ENCODE results near the gene AP2M1. TPM values are rescaled to one million over a fixed set of nuclear protein-coding genes. Genes with fewer than 3 reads are reported as not detected.
A peak's percentile ranks its signal among the peaks of the same experiment; 100 is the strongest.

The AP2M1 gene
- total RNA-seq, 4 donors from 2014 or later: 110 to 132 (median 117) TPM

DNA sequence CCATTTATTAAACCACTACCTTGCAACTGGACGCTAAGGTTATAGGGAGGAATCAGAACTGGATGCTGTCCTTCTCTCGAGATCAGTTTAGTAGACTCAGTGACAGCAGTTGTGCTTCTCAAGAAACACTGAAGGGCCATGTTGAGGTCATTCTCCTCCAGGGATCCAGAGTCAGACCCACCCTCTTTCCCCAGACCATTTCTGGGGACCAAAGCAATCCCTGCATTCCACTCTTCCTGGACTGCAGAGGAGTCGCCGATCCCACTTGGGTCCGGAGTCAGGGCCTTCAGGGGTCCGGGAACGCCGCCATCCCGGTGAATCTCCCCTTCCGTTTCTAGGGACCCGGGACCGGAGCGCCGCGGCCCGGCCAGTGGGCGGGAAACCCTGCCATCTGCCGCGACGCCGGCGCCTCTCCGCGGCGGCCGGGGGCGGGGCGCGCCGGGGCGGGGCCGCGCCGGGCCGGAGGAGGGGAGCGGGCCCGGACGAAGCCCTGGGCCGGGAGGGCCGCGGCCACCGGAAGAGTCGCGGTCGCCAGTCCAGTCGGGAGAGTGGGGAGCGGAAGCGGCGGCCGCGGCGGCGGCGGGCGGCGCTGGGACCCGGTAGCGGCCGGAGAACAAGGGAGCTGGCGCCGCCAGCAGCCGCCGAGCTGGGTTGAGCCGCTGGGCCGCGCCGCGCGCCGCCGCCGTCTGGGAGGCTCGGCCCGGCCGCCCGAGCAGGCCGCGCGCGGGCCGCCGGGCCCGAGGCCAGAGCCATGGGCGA is 19.6 kb upstream of the AP2M1 start, which contains the start of gene DVL3:
Gene DVL3, plus strand, starts transcription at position 493 of the 759 bp plus-strand sequence. Its CDS starts 259 bp downstream, at position 752.
- Histone ChIP-seq H3K36me3 (no peaks in the 10 kb centered on the region), H3K27me3 (no peaks in the 10 kb centered on the region), H3K27ac (peak within 1 kb of the TSS; percentile 89 to 97 (median 94)), H3K9me3 (no peaks in the 10 kb centered on the region), H3K4me3 (peak within 1 kb of the TSS; percentile 83 to 99 (median 94)), H3K4me1 (peaks cover 42 to 53% of the 10 kb centered on the region in 2 donors)
- in situ Hi-C loops (cut with MboI; ENCODE audit: low sequenced_read_pairs in 4 of 4) (no loop called here), intact Hi-C loops (cut with DNase I; ENCODE audit: low total_unique reads) (loop anchor here (1.0 to 5.0 kb wide), 5 partner anchors 20 to 518 kb away; partner anchors contain the start of genes ALG3, AP2M1, EEF1AKMT4 and KLHL24)
- TF ChIP-seq CTCF (IDR thresholded peaks at IDR 0.05 in 4 of 5, conservative IDR thresholded peaks at IDR 0.05 in 1 of 5) (no peak), POLR2A (IDR thresholded peaks at IDR 0.05) (peak; percentile 52 to 78)
- ATAC-seq (peak; percentile 84 to 90), DNase-seq (peak; percentile 51 to 71)

- peaks cover 50 to 61% of the 10 kb centered on the region in 2 donors for H3K4me1 ChIP-seq
- ATAC-seq (peak; percentile 41 to 53), DNase-seq (no peak)
- in situ Hi-C loops (cut with MboI; ENCODE audit: low sequenced_read_pairs in 4 of 4): no loop called here
- no peaks in the 10 kb centered on the region for H3K36me3 ChIP-seq
- peak overlapping the region; percentile 89 to 97 (median 94) for H3K27ac ChIP-seq
- no peaks in the 10 kb centered on the region for H3K9me3 ChIP-seq
- TF ChIP-seq CTCF (IDR thresholded peaks at IDR 0.05 in 4 of 5, conservative IDR thresholded peaks at IDR 0.05 in 1 of 5): no peak
- TF ChIP-seq POLR2A (IDR thresholded peaks at IDR 0.05): no peak
- no peaks in the 10 kb centered on the region for H3K27me3 ChIP-seq
- H3K4me3 ChIP-seq: peak overlapping the region; percentile 83 to 99 (median 94)
- intact Hi-C loops (cut with DNase I; ENCODE audit: low total_unique reads): loop anchor here (1.0 to 5.0 kb wide), 5 partner anchors 19 to 519 kb away; partner anchors contain the start of genes ALG3, AP2M1, EEF1AKMT4 and KLHL24
These were observed 18.8 kb upstream of the AP2M1 start for GRCh38 chr3:184155644-184156521.

DNA sequence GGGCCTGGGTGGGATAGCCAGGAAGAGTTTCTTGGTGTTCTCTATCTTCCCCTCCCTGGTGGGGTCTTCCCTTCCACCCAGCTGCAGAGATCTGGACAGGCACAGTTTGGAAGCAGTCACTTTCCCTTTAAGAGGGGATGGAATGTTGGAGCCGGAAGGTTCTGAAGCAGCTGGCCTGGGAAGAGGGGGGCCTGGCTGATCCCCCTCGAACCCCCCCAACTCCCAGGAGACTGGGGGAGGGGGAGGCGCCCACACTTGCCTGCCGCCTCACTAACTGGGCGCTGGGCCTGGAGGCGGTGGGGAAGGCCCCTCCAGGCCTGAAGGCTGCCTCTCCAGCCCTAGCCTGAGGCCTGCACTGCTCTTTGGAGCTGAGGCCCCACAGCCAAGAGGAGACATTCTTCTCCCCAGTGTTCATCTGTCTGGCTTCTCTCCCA is 18.1 kb upstream of the AP2M1 start:
- peak overlapping the region; percentile 83 to 99 (median 94) for H3K4me3 ChIP-seq
- DNase-seq: no peak
- peak overlapping the region; percentile 89 to 97 (median 94) for H3K27ac ChIP-seq
- ATAC-seq: peak in 1 of 2 donors; percentile 17
- H3K36me3 ChIP-seq: no peaks in the 10 kb centered on the region
- intact Hi-C loops (cut with DNase I; ENCODE audit: low total_unique reads): loop anchor here (5.0 kb wide), 3 partner anchors 91 to 519 kb away; partner anchors contain the start of genes ALG3, EEF1AKMT4, KLHL24 and PSMD2
- TF ChIP-seq CTCF (IDR thresholded peaks at IDR 0.05 in 4 of 5, conservative IDR thresholded peaks at IDR 0.05 in 1 of 5) (no peak), POLR2A (IDR thresholded peaks at IDR 0.05) (no peak)
- H3K9me3 ChIP-seq: no peaks in the 10 kb centered on the region
- in situ Hi-C loops (cut with MboI; ENCODE audit: low sequenced_read_pairs in 4 of 4): no loop called here
- no peaks in the 10 kb centered on the region for H3K27me3 ChIP-seq
- H3K4me1 ChIP-seq: peaks cover 55 to 68% of the 10 kb centered on the region in 2 donors

DNA sequence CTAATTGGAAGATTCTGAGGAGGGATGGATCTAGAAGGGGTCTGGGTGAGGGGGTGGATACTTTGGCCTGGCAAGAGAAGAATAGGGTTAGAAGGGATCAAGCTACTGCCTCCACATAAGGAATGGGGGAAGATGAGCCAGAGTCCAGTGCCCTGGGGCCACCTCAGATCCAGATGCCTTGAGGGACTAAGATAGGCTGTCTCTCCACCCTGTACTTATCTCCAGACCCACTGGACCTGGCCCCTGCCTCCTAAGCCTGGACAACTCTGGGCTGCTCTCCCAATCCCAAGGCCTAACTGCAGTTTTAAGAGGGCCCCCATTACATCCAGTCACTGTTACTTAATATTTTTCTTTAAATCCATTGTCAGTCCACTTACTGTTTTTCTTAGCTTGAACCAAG is 17.4 kb upstream of the AP2M1 start:
- intact Hi-C loops (cut with DNase I; ENCODE audit: low total_unique reads): loop anchor here (5.0 kb wide), 3 partner anchors 90 to 520 kb away; partner anchors contain the start of genes ALG3, EEF1AKMT4, KLHL24 and PSMD2
- no peak for TF ChIP-seq POLR2A (IDR thresholded peaks at IDR 0.05)
- no peak for TF ChIP-seq CTCF (IDR thresholded peaks at IDR 0.05 in 4 of 5, conservative IDR thresholded peaks at IDR 0.05 in 1 of 5)
- ATAC-seq: no peak
- peak overlapping the region; percentile 89 to 97 (median 94) for H3K27ac ChIP-seq
- peaks cover 62 to 75% of the 10 kb centered on the region in 2 donors for H3K4me1 ChIP-seq
- no peaks in the 10 kb centered on the region for H3K9me3 ChIP-seq
- H3K27me3 ChIP-seq: no peaks in the 10 kb centered on the region
- in situ Hi-C loops (cut with MboI; ENCODE audit: low sequenced_read_pairs in 4 of 4): no loop called here
- H3K4me3 ChIP-seq: peak overlapping the region; percentile 83 to 99 (median 94)
- no peaks in the 10 kb centered on the region for H3K36me3 ChIP-seq
- no peak for DNase-seq

Data from gastrocnemius medialis (tissue), 4 donors.